Measurements from ENCODE around the gene RPIA. TPM values are rescaled to one million over a fixed set of nuclear protein-coding genes. Genes with fewer than 3 reads are reported as not detected.

RPIA gene
- polyA plus RNA-seq, 1 experiment, result 10.9 TPM

DNA sequence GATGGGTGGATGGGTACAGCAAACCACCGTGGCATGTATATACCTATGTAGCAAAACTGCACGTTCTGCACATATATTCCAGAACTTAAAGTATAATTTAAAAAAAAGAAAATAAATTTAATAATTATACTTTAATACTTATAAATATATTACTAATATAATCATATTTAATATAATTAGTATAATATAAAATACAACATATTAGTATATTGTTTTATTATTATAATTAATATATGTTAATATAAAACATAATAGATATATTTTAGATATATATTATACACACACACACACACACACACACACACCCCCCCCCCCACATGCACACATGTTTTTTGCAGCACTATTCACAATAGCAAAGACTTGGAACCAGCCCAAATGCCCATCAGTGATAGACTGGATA, 29.8 kb downstream of the RPIA start:
- no peak for DNase-seq (ENCODE audit: low read depth, low spot score)
- Histone ChIP-seq H3K27ac (ENCODE audit: low read depth, low read length) (no peak overlapping the region), H3K27me3 (ENCODE audit: control insufficient read depth, insufficient read depth, low read length) (no peaks in the 10 kb centered on the region), H3K4me3 (ENCODE audit: low read depth, low read length) (no peak overlapping the region), H3K9me3 (ENCODE audit: control insufficient read depth, insufficient read depth, low read length) (no peaks in the 10 kb centered on the region)
- TF ChIP-seq, protein P1, sequence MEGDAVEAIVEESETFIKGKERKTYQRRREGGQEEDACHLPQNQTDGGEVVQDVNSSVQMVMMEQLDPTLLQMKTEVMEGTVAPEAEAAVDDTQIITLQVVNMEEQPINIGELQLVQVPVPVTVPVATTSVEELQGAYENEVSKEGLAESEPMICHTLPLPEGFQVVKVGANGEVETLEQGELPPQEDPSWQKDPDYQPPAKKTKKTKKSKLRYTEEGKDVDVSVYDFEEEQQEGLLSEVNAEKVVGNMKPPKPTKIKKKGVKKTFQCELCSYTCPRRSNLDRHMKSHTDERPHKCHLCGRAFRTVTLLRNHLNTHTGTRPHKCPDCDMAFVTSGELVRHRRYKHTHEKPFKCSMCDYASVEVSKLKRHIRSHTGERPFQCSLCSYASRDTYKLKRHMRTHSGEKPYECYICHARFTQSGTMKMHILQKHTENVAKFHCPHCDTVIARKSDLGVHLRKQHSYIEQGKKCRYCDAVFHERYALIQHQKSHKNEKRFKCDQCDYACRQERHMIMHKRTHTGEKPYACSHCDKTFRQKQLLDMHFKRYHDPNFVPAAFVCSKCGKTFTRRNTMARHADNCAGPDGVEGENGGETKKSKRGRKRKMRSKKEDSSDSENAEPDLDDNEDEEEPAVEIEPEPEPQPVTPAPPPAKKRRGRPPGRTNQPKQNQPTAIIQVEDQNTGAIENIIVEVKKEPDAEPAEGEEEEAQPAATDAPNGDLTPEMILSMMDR (IDR thresholded peaks at IDR 0.05; ENCODE audit: low read depth, low read length), result no peak
- ChIA-PET POLR2A (no interaction called here), CTCF (interaction anchor here (1.0 to 2.4 kb wide), 2 partner anchors 17 to 661 kb away, joined by 3 to 22 read pairs; no protein-coding TSS in a partner anchor)

DNA sequence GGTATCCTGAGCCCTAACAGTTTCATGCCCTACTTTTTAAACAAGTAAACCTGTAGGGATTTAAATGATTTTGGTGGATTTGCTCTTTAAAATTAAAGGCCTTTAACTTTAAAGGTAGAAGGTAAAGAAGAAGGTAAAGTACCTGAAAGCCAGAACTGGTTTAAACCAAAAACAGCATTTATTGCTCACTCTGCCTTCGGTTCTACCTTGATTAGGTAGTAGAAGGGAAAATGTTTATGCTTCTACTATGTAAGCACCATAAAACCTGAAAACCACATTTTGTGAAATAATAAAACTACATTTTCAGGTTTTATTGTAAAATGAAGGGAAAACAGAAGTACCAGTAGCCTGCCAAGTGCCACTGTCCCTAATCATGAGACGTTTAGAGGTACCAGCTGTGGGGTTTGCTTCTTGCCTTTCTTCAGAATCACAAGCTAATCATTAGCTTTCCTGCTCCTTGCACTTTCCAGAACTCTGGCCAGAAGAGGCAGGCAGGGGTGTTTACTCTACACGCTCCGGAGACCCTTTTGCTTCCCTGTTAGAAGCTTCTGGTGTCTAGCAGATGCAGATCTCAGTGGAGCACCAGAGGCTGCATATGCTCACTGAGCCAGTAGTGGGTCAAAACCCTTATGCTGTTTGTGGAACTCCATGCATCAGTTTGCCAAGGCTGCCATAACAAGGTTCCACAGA, 33.3 kb downstream of the RPIA start:
- no peak for DNase-seq (ENCODE audit: low read depth, low spot score)
- H3K27me3 ChIP-seq (ENCODE audit: control insufficient read depth, insufficient read depth, low read length), result no peaks in the 10 kb centered on the region
- ChIA-PET CTCF (interaction anchor here (0.5 to 2.0 kb wide), 2 partner anchors 15 to 163 kb away, joined by 3 to 8 read pairs; no protein-coding TSS in a partner anchor), POLR2A (no interaction called here)
- no peak overlapping the region for H3K27ac ChIP-seq (ENCODE audit: low read depth, low read length)
- H3K4me3 ChIP-seq (ENCODE audit: low read depth, low read length), result no peak overlapping the region
- TF ChIP-seq, protein P1 (IDR thresholded peaks at IDR 0.05; ENCODE audit: low read depth, low read length), result no peak
- H3K9me3 ChIP-seq (ENCODE audit: control insufficient read depth, insufficient read depth, low read length), result no peaks in the 10 kb centered on the region; the same call in 1 of the 2 replicates

DNA sequence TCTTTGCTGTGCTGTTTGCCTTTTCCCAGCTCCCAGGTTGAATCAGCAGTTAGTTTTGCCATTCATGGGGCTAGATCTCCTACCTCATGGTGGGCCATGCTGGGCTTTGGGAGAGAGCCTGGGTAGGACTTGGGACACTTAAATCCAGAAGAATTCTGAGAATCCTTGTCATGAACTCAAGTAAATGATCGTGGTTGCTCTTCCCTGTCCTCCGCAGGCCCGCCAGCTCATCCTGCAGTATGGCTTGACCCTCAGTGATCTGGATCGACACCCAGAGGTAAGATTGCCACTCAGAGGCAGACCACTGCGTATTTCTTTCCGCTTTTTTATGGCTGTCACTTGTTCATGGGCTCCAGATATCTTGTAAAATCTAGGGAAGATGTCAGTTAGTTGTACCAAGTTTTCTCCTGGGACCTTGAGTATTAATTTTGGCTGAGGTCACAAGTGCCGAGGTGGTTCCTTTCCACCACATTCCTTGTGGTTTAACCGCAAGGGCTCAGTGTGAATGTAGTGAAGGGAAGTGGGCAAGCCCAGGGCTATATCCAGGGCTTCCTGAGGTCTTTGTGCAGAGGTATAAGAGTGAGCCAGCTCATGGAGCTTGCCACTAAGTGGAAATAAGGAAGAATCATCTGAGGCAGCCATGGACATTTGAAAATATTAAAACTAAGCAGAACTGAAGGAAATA, 37.7 kb downstream of the RPIA start:
- POLR2A ChIA-PET, result no interaction called here
- Histone ChIP-seq H3K27ac (ENCODE audit: low read depth, low read length) (no peak overlapping the region), H3K27me3 (ENCODE audit: control insufficient read depth, insufficient read depth, low read length) (no peaks in the 10 kb centered on the region), H3K9me3 (ENCODE audit: control insufficient read depth, insufficient read depth, low read length) (no peaks in the 10 kb centered on the region; the same call in 1 of the 2 replicates), H3K4me3 (ENCODE audit: low read depth, low read length) (no peak overlapping the region)
- CTCF ChIA-PET, result no interaction called here
- TF ChIP-seq, protein P1 (IDR thresholded peaks at IDR 0.05; ENCODE audit: low read depth, low read length), result no peak
- DNase-seq (ENCODE audit: low read depth, low spot score), result no peak

DNA sequence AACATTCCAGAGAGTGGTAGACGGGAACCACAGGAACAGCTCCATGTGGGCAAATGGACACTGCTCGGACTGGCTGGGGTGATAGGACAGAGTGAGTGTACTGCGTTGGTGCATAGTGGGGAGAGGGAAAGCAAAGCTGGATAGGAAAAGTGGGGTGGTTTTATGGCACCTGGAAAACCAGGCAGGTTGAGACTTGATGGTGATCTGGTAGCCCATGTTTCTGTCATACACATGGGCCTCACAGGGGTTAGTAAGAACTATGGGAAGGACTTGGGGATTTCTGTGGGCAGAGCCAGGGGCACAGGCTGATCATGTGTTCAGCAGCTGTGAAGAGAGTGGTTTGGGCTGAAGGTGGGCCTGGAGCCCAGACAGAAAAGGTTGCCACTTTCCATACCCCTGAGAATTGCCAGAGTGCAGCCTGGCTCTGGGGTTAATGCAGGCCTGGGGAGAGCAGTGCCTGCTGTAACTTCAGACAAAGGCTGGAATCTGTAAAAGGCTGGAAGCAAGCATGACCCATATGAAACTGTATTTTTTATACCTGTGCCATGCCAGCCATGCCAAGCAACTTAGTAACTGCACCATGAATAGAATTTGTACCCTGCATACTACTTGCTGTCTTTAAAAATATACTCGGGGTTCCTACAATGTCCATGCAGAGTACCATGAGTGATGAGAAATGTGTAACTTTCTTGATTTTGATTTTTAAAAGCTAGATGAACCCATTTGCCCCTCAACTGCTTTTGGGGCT, 41.9 kb downstream of the RPIA start:
- ChIA-PET CTCF (interaction anchor here (1.0 to 1.2 kb wide), 2 partner anchors 42 to 147 kb away, joined by 3 read pairs; partner anchors contain the start of gene RPIA), POLR2A (no interaction called here)
- Histone ChIP-seq H3K27ac (ENCODE audit: low read depth, low read length) (no peak overlapping the region), H3K27me3 (ENCODE audit: control insufficient read depth, insufficient read depth, low read length) (no peaks in the 10 kb centered on the region), H3K4me3 (ENCODE audit: low read depth, low read length) (no peak overlapping the region), H3K9me3 (ENCODE audit: control insufficient read depth, insufficient read depth, low read length) (no peaks in the 10 kb centered on the region)
- no peak for DNase-seq (ENCODE audit: low read depth, low spot score)
- TF ChIP-seq, protein P1 (IDR thresholded peaks at IDR 0.05; ENCODE audit: low read depth, low read length), result no peak

Data from AG04450 (cell line).